ENCODE results near the gene AQP1. TPM values are rescaled to one million over a fixed set of nuclear protein-coding genes. Genes with fewer than 3 reads are reported as not detected.

The AQP1 gene
- total and polyA plus RNA-seq, 4 donors, result 8.9 to 76.3 (median 23.5) TPM

DNA sequence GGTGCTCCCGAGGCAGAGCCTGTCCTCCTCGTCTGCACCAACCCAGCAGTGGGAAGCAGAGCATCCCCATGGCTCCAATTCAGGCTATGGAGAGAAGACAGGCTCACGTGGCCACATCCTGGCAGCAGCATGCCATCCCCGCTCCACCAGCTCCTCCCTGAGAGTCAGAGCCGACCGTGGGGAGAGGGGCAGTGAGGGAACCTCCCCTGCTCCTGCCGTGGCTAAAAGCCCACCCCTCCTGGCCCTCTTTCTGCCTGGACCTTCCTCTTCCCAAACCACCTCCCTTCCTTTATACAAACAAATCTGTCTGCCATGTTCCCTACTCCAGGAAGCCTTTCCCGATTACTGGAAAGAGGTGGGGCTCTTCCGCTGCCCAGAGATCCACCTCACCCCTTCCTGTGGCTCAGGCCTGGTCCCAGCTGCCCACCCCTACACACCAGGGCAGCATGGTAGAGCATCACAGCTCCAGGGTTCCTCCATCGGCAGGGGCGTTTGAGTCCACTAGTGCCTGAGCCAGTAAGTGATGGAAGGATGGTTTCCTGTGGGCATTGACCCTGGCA, 10.8 kb upstream of the AQP1 start (continued):
- TF ChIP-seq HNF4G (IDR thresholded peaks at IDR 0.05), result no peak

- TF ChIP-seq FOXA1 (IDR thresholded peaks at IDR 0.05), result no peak
- Histone ChIP-seq H3K27ac (ENCODE audit: low read depth in 1 of 2, low read length in 2 of 2) (no peak overlapping the region), H3K9ac (ENCODE audit: low read depth in 1 of 2, low read length in 2 of 2) (no peak overlapping the region), H3K4me3 (ENCODE audit: low read depth in 1 of 3, low read length in 3 of 3) (no peak overlapping the region), H3K4me1 (ENCODE audit: control insufficient read depth in 4 of 4, insufficient read depth in 4 of 4, low read length in 3 of 4) (peaks cover 3 to 11% (median 7%) of the 10 kb centered on the region in 4 donors), H3K27me3 (ENCODE audit: control insufficient read depth in 4 of 4, insufficient read depth in 4 of 4, low read length in 3 of 4) (no peaks in the 10 kb centered on the region), H3K9me3 (ENCODE audit: control insufficient read depth in 4 of 4, low read length in 3 of 4) (no peaks in the 10 kb centered on the region), H3K36me3 (ENCODE audit: control insufficient read depth in 4 of 4, insufficient read depth in 3 of 4, low read depth in 1 of 4, low read length in 3 of 4) (no peaks in the 10 kb centered on the region)
- no peak for DNase-seq (ENCODE audit: low spot score)
- WGBS, result 94% methylated on average over 2 of the region's 2 CpGs
Observed at GRCh38 chr7:30901856-30902255, 9.8 kb upstream of the AQP1 start.

GRCh38 chr7:30902466-30902865, 9.2 kb upstream of the AQP1 start:
- H3K27me3 ChIP-seq (ENCODE audit: control insufficient read depth in 4 of 4, insufficient read depth in 4 of 4, low read length in 3 of 4), result no peaks in the 10 kb centered on the region
- WGBS, result 93% methylated on average over 11 of the region's 11 CpGs
- no peak overlapping the region for H3K9ac ChIP-seq (ENCODE audit: low read depth in 1 of 2, low read length in 2 of 2)
- H3K36me3 ChIP-seq (ENCODE audit: control insufficient read depth in 4 of 4, insufficient read depth in 3 of 4, low read depth in 1 of 4, low read length in 3 of 4), result no peaks in the 10 kb centered on the region
- no peak for DNase-seq (ENCODE audit: low spot score)
- peaks cover 1 to 5% (median 2%) of the 10 kb centered on the region in 4 donors for H3K4me1 ChIP-seq (ENCODE audit: control insufficient read depth in 4 of 4, insufficient read depth in 4 of 4, low read length in 3 of 4)
- H3K9me3 ChIP-seq (ENCODE audit: control insufficient read depth in 4 of 4, low read length in 3 of 4), result no peaks in the 10 kb centered on the region
- H3K4me3 ChIP-seq (ENCODE audit: low read depth in 1 of 3, low read length in 3 of 3), result no peak overlapping the region
- H3K27ac ChIP-seq (ENCODE audit: low read depth in 1 of 2, low read length in 2 of 2), result no peak overlapping the region
- TF ChIP-seq REST (IDR thresholded peaks at IDR 0.05), result no peak
- TF ChIP-seq GABPA (IDR thresholded peaks at IDR 0.05 in 1 of 2, conservative IDR thresholded peaks at IDR 0.05 in 1 of 2), result no peak
- TF ChIP-seq RAD21 (IDR thresholded peaks at IDR 0.05), result no peak
- TF ChIP-seq SP1 (IDR thresholded peaks at IDR 0.05), result no peak
- TF ChIP-seq MAX (IDR thresholded peaks at IDR 0.05), result no peak
- TF ChIP-seq, protein P1, sequence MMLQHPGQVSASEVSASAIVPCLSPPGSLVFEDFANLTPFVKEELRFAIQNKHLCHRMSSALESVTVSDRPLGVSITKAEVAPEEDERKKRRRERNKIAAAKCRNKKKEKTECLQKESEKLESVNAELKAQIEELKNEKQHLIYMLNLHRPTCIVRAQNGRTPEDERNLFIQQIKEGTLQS (IDR thresholded peaks at IDR 0.05), result no peak
- TF ChIP-seq HNF4G (IDR thresholded peaks at IDR 0.05), result no peak
- TF ChIP-seq TAF1 (conservative IDR thresholded peaks at IDR 0.05), result no peak
- TF ChIP-seq FOXA2 (IDR thresholded peaks at IDR 0.05), result no peak
- TF ChIP-seq FOXA1 (IDR thresholded peaks at IDR 0.05), result no peak
- TF ChIP-seq CTCF (IDR thresholded peaks at IDR 0.05; ENCODE audit: low read depth, low read length, missing input control), result no peak
- TF ChIP-seq YY1 (IDR thresholded peaks at IDR 0.05), result no peak
- no peak for TF ChIP-seq JUND (IDR thresholded peaks at IDR 0.05)
- no peak for TF ChIP-seq RXRA (IDR thresholded peaks at IDR 0.05)
- no peak for TF ChIP-seq EGR1 (IDR thresholded peaks at IDR 0.05; ENCODE audit: low read depth in 2 of 2)
- TF ChIP-seq NR2F2 (IDR thresholded peaks at IDR 0.05), result no peak
- TF ChIP-seq, protein P2, sequence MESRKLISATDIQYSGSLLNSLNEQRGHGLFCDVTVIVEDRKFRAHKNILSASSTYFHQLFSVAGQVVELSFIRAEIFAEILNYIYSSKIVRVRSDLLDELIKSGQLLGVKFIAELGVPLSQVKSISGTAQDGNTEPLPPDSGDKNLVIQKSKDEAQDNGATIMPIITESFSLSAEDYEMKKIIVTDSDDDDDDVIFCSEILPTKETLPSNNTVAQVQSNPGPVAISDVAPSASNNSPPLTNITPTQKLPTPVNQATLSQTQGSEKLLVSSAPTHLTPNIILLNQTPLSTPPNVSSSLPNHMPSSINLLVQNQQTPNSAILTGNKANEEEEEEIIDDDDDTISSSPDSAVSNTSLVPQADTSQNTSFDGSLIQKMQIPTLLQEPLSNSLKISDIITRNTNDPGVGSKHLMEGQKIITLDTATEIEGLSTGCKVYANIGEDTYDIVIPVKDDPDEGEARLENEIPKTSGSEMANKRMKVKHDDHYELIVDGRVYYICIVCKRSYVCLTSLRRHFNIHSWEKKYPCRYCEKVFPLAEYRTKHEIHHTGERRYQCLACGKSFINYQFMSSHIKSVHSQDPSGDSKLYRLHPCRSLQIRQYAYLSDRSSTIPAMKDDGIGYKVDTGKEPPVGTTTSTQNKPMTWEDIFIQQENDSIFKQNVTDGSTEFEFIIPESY (IDR thresholded peaks at IDR 0.05), result no peak
